ENCODE data around the gene MEGF6. TPM values are rescaled to one million over a fixed set of nuclear protein-coding genes. Genes with fewer than 3 reads are reported as not detected.

The MEGF6 gene
- total RNA-seq, 1 donor from 2014 or later, result 7.3 TPM

GRCh38 chr1:3466366-3467075 lies 144.8 kb downstream of the MEGF6 start:
- intact Hi-C loops (cut with DNase I), result no loop called here
- DNase-seq, result peak; percentile 24
- no peak for ATAC-seq (ENCODE audit: poor library complexity)

- ATAC-seq (ENCODE audit: poor library complexity) (no peak), DNase-seq (peak; percentile 27)
- intact Hi-C loops (cut with DNase I), result no loop called here
These were observed 145.4 kb downstream of the MEGF6 start for GRCh38 chr1:3465935-3466321.

- ATAC-seq (ENCODE audit: poor library complexity) (no peak), DNase-seq (peak; percentile 32)
- intact Hi-C loops (cut with DNase I), result no loop called here
These were observed 146.0 kb downstream of the MEGF6 start for GRCh38 chr1:3465091-3465934.

- ATAC-seq (ENCODE audit: poor library complexity) (no peak), DNase-seq (peak; percentile 18)
- intact Hi-C loops (cut with DNase I), result no loop called here
These were observed 146.7 kb downstream of the MEGF6 start for GRCh38 chr1:3464649-3465025.

DNA sequence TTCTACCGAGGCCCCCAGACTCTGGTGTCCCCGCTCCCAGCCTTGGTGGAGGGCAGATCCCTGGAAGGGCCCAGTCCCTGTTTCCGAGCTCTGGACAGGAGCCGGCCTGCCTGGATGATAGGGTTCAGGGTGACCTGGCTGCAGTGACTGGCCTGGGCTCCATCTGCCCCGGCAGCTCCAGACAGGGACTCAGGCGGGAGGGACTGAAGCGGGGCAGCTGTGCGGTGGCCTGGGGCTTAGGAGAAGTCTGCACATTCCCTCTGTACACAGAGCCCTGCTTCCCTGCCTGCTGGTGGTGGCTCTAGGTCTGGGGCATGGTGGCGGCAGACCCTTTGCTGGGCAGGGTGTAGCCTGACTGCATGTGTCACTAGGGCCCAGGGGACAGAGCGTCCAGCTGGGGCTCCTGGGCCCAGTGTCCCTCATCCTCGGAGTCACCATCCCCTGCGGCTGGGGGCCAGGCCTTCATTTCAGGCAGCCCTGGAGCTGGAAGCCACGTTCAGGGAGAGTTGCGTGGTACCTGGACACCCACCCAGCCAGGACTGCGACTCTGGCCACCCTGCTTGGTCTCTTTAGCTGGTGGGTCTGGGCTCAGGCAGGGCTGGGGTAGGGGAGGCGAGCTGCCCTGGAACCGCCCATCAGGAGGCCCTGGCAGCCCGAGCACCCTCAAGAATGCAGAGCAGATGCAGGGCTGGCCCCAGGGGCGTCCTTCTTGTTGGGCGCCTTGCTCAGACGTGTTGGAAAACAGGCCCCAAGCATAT lies 147.2 kb downstream of the MEGF6 start:
- intact Hi-C loops (cut with DNase I), result no loop called here
- DNase-seq, result peak; percentile 30
- no peak for ATAC-seq (ENCODE audit: poor library complexity)

DNA sequence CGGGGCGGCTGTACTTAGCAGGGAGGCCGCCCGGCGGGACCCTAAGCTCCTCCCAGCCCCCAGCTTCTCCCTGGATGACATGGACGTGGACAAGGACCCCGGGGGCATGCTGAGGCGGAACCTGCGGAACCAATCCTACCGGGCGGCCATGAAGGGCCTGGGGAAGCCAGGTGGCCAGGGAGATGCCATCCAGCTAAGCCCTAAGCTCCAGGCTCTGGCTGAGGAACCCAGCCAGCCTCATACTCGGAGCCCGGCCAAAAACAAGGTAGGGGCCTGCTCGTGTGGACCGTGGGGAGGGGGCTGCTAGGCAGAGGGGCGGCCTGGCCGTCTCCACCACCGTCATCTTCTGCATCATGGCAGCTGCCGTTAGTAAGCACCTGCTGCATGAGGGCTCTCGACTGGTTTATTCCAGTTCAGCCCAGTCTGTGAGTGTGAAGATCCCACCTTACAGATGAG lies 147.9 kb downstream of the MEGF6 start:
- intact Hi-C loops (cut with DNase I), result no loop called here
- ATAC-seq (ENCODE audit: poor library complexity), result no peak
- DNase-seq, result peak; percentile 5

- ATAC-seq (ENCODE audit: poor library complexity) (no peak), DNase-seq (peak; percentile 24)
- intact Hi-C loops (cut with DNase I), result no loop called here
These were observed 148.3 kb downstream of the MEGF6 start for GRCh38 chr1:3463013-3463385.

GRCh38 chr1:3462356-3463012 lies 148.8 kb downstream of the MEGF6 start:
- intact Hi-C loops (cut with DNase I), result no loop called here
- ATAC-seq (ENCODE audit: poor library complexity) (no peak), DNase-seq (peak; percentile 32)

DNA sequence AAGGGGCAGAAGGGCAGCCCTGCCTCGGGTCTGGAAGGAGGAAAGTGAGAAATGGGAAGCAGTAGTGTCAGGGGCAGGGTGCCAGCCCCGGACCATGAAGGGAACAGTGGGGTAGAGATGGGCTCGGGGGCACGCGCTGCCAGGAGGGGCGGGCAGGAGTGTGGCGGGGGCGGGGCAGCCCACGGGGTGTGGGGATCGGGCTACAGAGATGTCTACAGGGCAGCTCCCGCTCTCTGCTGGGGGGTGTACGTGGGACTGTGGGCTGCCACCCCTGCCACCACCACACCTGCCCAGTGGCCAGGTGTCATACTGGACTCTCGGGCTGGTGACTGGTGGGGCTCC lies 149.4 kb downstream of the MEGF6 start:
- DNase-seq, result peak; percentile 22
- intact Hi-C loops (cut with DNase I), result no loop called here
- ATAC-seq (ENCODE audit: poor library complexity), result no peak

DNA sequence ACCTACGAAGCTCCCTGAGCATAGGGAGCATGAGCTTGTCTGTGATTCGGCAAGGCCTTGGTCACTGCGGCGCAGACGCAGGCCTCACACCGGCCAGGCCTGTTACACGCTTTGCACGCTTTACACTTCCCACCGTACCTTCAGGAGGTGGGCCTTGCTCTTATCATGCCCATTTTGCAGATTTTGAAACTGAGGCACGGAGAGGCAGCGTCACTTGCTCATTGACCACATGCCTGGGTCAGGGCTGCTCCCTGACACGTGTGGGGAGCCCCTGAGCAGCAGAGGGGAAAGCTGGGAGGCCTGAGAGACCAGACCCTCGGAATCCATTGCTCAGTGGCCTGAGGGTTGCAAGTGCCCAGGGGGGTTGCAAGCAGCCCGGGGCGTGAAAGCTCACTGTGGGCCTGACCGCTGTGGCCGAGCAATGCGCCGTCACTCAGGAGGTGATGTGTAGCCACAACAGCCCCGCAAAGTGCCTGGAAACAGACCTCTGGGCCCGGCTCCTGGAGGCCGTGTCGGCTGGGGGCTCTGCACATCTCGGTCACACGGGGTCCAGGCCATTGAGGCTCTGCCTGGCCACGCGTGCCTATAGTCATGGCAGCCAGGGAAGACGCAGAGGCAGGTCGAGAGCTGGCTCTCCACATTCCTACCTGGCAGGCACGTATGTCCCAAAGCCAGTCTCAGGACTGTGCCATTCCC lies 149.9 kb downstream of the MEGF6 start:
- no peak for ATAC-seq (ENCODE audit: poor library complexity)
- intact Hi-C loops (cut with DNase I), result no loop called here
- DNase-seq, result peak; percentile 17

GRCh38 chr1:3460672-3461131 lies 150.6 kb downstream of the MEGF6 start:
- DNase-seq (peak; percentile 35), ATAC-seq (ENCODE audit: poor library complexity) (peak; percentile 8)
- intact Hi-C loops (cut with DNase I), result no loop called here

DNA sequence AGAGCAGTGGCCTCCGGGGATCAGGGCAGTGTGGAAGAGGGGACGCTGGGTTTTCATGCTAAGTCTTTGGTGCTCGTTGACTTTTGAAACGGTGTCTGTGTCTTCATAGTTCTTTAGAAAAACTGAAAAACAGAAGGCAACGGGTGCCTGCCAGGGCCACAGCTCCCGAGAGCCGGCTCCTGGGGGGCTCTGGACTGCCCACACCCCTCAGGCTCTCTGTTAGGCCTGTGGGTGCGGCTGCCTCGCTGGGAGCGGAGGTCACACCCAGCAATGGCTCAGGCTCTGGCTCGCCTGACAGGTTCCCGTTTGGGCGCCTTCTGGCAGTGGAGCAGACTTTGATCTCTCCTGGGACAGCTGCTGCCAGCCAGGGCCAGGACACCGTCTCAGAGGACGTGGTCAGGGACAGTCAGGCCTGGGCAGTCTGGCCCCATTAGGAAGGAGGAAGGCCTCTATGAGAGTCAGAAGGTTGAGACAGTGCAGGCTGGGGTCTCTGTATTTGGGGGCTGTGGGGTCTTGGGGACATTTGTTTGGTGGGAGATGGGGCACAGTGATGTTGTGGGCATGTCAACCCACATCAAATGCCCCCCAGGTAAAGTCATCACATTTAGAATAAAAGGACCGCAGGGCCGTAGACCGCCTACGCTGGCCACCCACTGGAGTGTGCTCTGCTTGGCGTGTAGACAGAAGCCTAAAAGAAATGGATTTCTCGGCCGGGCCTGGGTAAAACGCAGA lies 151.2 kb downstream of the MEGF6 start:
- intact Hi-C loops (cut with DNase I), result no loop called here
- DNase-seq (peak; percentile 45), ATAC-seq (ENCODE audit: poor library complexity) (peak; percentile 43)

GRCh38 chr1:3459051-3459908 lies 152.0 kb downstream of the MEGF6 start:
- intact Hi-C loops (cut with DNase I), result no loop called here
- DNase-seq, result peak; percentile 25

GRCh38 chr1:3457910-3458883 lies 153.1 kb downstream of the MEGF6 start:
- intact Hi-C loops (cut with DNase I), result no loop called here
- DNase-seq (peak; percentile 57), ATAC-seq (ENCODE audit: poor library complexity) (peak; percentile 45)

More at GRCh38 chr1:3459051-3459908, 152.0 kb downstream of the MEGF6 start:
- ATAC-seq (ENCODE audit: poor library complexity), result no peak

DNA sequence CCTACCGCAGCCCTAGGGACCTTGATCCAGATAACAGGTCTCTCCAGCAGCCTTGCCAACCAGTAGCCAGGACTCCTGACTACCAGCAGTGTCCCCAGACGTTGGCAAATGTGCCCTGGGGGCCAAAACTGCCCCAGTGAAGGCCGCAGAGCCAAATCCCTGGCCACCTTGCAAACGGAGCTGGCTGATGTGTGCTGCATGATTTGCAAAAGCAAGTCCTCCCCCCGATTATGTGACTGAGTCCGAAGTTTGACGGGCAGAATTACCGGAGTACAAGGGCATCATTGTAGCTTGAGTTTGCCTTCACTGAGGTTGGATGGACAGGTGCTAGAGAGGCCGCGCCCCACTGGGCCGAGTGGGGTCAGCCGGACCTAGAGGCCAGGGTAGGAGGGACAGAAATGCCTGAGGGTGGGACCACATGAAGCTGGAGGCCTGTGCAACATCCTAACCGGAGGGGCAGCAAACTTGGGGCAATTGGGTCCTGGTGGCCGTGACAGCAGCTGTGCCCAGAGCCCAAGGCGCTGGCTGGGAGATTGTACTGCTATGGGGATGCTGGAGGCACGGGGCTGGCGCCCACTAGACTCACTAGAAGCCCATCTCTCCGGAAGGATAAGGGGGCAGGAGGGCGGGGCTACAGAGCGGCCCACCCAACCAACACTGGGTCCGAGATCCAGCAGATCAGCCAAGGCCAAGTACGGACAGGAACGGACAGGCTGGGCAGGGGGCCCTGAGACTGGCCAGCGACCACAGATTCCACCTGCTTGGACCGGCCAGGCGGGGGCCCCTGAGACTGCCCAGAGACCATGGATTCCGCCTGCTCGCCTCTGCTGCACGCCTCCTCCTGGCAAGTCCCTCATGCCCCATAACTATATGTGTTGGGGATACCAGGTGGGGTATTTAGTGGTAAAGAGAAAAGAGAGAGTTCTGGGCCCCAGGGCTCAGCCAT lies 154.1 kb downstream of the MEGF6 start:
- DNase-seq (peak; percentile 41), ATAC-seq (ENCODE audit: poor library complexity) (no peak)
- intact Hi-C loops (cut with DNase I), result no loop called here
